Activated naive CD4-positive, alpha-beta T cell treated with anti-CD3 and anti-CD28 coated beads, Interleukin-2, amount 50 U/mL, for 24 hours (primary cell): Measurements from ENCODE around the gene WDR46.
A peak's percentile ranks its signal among the peaks of the same experiment; 100 is the strongest.

Experiments used
- H3K27ac Mint-ChIP-seq: one replicate; pipeline ENCODE4 v1.8.0; 2021; ENCODE audit warnings: mild to moderate bottlenecking, mixed read lengths
- H3K27me3 Mint-ChIP-seq: one replicate; pipeline ENCODE4 v1.8.0; 2021; ENCODE audit warnings: mixed read lengths
- H3K36me3 Mint-ChIP-seq: one replicate; pipeline ENCODE4 v1.8.0; 2021; ENCODE audit warnings: mixed read lengths
- H3K4me1 Mint-ChIP-seq: one replicate; pipeline ENCODE4 v1.8.0; 2021; ENCODE audit warnings: mixed read lengths
- H3K4me3 Mint-ChIP-seq: one replicate; pipeline ENCODE4 v1.8.0; 2021; ENCODE audit warnings: mild to moderate bottlenecking, mixed read lengths
- H3K9me3 Mint-ChIP-seq: one replicate; pipeline ENCODE4 v1.8.0; 2021; ENCODE audit warnings: mixed read lengths

Gene WDR46

GRCh38 chr6:33288921-33289783 is at the start of gene WDR46, which contains the start of gene PFDN6:
TSS of gene WDR46 (minus strand) at chr6:33289239. CDS start at chr6:33289170, 69 bp downstream.
TSS of gene PFDN6 (plus strand) at chr6:33289601. CDS start at chr6:33289857, 256 bp downstream.
- Mint-ChIP-seq H3K9me3 (no peaks in the 10 kb centered on the region), H3K4me1 (peaks cover 42% of the 10 kb centered on the region), H3K27ac (peak within 1 kb of the TSS; percentile 95), H3K36me3 (peaks cover 15% of the 10 kb centered on the region), H3K27me3 (no peaks in the 10 kb centered on the region), H3K4me3 (peak within 1 kb of the TSS; percentile 97)

GRCh38 chr6:33336495-33336894 is 47.5 kb upstream of the WDR46 start:
- Mint-ChIP-seq H3K9me3 (no peaks in the 10 kb centered on the region), H3K4me1 (peaks cover 23% of the 10 kb centered on the region), H3K27ac (no peak overlapping the region), H3K4me3 (no peak overlapping the region), H3K27me3 (no peaks in the 10 kb centered on the region), H3K36me3 (no peaks in the 10 kb centered on the region)

GRCh38 chr6:33335916-33336315 is 46.9 kb upstream of the WDR46 start:
- no peaks in the 10 kb centered on the region for H3K27me3 Mint-ChIP-seq
- H3K4me3 Mint-ChIP-seq = no peak overlapping the region
- H3K27ac Mint-ChIP-seq = no peak overlapping the region
- no peaks in the 10 kb centered on the region for H3K36me3 Mint-ChIP-seq
- peaks cover 23% of the 10 kb centered on the region for H3K4me1 Mint-ChIP-seq
- no peaks in the 10 kb centered on the region for H3K9me3 Mint-ChIP-seq

- no peaks in the 10 kb centered on the region for H3K9me3 Mint-ChIP-seq
- H3K36me3 Mint-ChIP-seq = no peaks in the 10 kb centered on the region
- no peaks in the 10 kb centered on the region for H3K27me3 Mint-ChIP-seq
- no peak overlapping the region for H3K27ac Mint-ChIP-seq
- peaks cover 17% of the 10 kb centered on the region for H3K4me1 Mint-ChIP-seq
- H3K4me3 Mint-ChIP-seq = no peak overlapping the region
Measured at GRCh38 chr6:33333666-33334065, 44.6 kb upstream of the WDR46 start.

- Mint-ChIP-seq H3K27ac (no peak overlapping the region), H3K36me3 (no peaks in the 10 kb centered on the region), H3K27me3 (no peaks in the 10 kb centered on the region), H3K4me1 (peaks cover 17% of the 10 kb centered on the region), H3K9me3 (no peaks in the 10 kb centered on the region), H3K4me3 (no peak overlapping the region)
Measured at GRCh38 chr6:33330736-33331135, 41.7 kb upstream of the WDR46 start.

GRCh38 chr6:33329058-33329457 is 40.0 kb upstream of the WDR46 start:
- peaks cover 18% of the 10 kb centered on the region for H3K4me1 Mint-ChIP-seq
- no peak overlapping the region for H3K27ac Mint-ChIP-seq
- no peaks in the 10 kb centered on the region for H3K27me3 Mint-ChIP-seq
- H3K36me3 Mint-ChIP-seq = no peaks in the 10 kb centered on the region
- no peak overlapping the region for H3K4me3 Mint-ChIP-seq
- no peaks in the 10 kb centered on the region for H3K9me3 Mint-ChIP-seq

- peaks cover 18% of the 10 kb centered on the region for H3K36me3 Mint-ChIP-seq
- peak overlapping the region; percentile 95 for H3K4me3 Mint-ChIP-seq
- H3K27me3 Mint-ChIP-seq = no peaks in the 10 kb centered on the region
- peaks cover 47% of the 10 kb centered on the region for H3K4me1 Mint-ChIP-seq
- H3K27ac Mint-ChIP-seq = no peak overlapping the region
- H3K9me3 Mint-ChIP-seq = no peaks in the 10 kb centered on the region
Measured at GRCh38 chr6:33324125-33324524, 35.1 kb upstream of the WDR46 start.

- no peaks in the 10 kb centered on the region for H3K9me3 Mint-ChIP-seq
- peaks cover 20% of the 10 kb centered on the region for H3K36me3 Mint-ChIP-seq
- no peaks in the 10 kb centered on the region for H3K27me3 Mint-ChIP-seq
- H3K4me1 Mint-ChIP-seq = peaks cover 52% of the 10 kb centered on the region
- peak overlapping the region; percentile 96 for H3K27ac Mint-ChIP-seq
- H3K4me3 Mint-ChIP-seq = peak overlapping the region; percentile 95
Measured at GRCh38 chr6:33323623-33323948, 34.5 kb upstream of the WDR46 start.

GRCh38 chr6:33321227-33321626 is 32.2 kb upstream of the WDR46 start:
- Mint-ChIP-seq H3K36me3 (peaks cover 22% of the 10 kb centered on the region), H3K27ac (peak overlapping the region; percentile 87), H3K9me3 (no peaks in the 10 kb centered on the region), H3K27me3 (no peaks in the 10 kb centered on the region), H3K4me3 (peak overlapping the region; percentile 95), H3K4me1 (peaks cover 73% of the 10 kb centered on the region)

- H3K27me3 Mint-ChIP-seq = no peaks in the 10 kb centered on the region
- H3K36me3 Mint-ChIP-seq = peaks cover 22% of the 10 kb centered on the region
- peak overlapping the region; percentile 95 for H3K4me3 Mint-ChIP-seq
- H3K9me3 Mint-ChIP-seq = no peaks in the 10 kb centered on the region
- H3K27ac Mint-ChIP-seq = no peak overlapping the region
- peaks cover 80% of the 10 kb centered on the region for H3K4me1 Mint-ChIP-seq
Measured at GRCh38 chr6:33320315-33321181, 31.5 kb upstream of the WDR46 start.

- Mint-ChIP-seq H3K36me3 (peaks cover 22% of the 10 kb centered on the region), H3K27ac (peak overlapping the region; percentile 26), H3K9me3 (no peaks in the 10 kb centered on the region), H3K4me1 (peaks cover 86% of the 10 kb centered on the region), H3K27me3 (no peaks in the 10 kb centered on the region), H3K4me3 (peak overlapping the region; percentile 95)
Measured at GRCh38 chr6:33319939-33320314, 30.9 kb upstream of the WDR46 start.

GRCh38 chr6:33318426-33319073 is 29.5 kb upstream of the WDR46 start:
- no peaks in the 10 kb centered on the region for H3K9me3 Mint-ChIP-seq
- H3K4me1 Mint-ChIP-seq = peaks cover 82% of the 10 kb centered on the region
- H3K27ac Mint-ChIP-seq = peak overlapping the region; percentile 96
- no peaks in the 10 kb centered on the region for H3K27me3 Mint-ChIP-seq
- peak overlapping the region; percentile 95 for H3K4me3 Mint-ChIP-seq
- peaks cover 22% of the 10 kb centered on the region for H3K36me3 Mint-ChIP-seq

- Mint-ChIP-seq H3K4me3 (peak within 1 kb of the TSS; percentile 95), H3K27ac (peak within 1 kb of the TSS; percentile 96), H3K4me1 (peaks cover 79% of the 10 kb centered on the region), H3K9me3 (no peaks in the 10 kb centered on the region), H3K27me3 (no peaks in the 10 kb centered on the region), H3K36me3 (peaks cover 24% of the 10 kb centered on the region)
Measured at GRCh38 chr6:33317669-33318425, 28.8 kb upstream of the WDR46 start, which contains the start of gene ZBTB22. TSS of gene ZBTB22 (minus strand) at chr6:33317744. CDS start at chr6:33316916, 828 bp downstream.

GRCh38 chr6:33317419-33317668 is 28.3 kb upstream of the WDR46 start:
- Mint-ChIP-seq H3K27ac (peak overlapping the region; percentile 55), H3K9me3 (no peaks in the 10 kb centered on the region), H3K36me3 (peaks cover 27% of the 10 kb centered on the region), H3K4me1 (peaks cover 76% of the 10 kb centered on the region), H3K4me3 (peak overlapping the region; percentile 78), H3K27me3 (no peaks in the 10 kb centered on the region)
